Tibial nerve (tissue), 4 donors: ENCODE data around the gene LIMK1. TPM values are rescaled to one million over a fixed set of nuclear protein-coding genes. Genes with fewer than 3 reads are reported as not detected.
"Not testable (repeated sequence)": the region's sequence is repeated elsewhere in the genome, so short reads cannot be mapped to it uniquely, and the experiment has no call there.

Experiments
- DNase-seq, 2 donors: peaks; one replicate each; pipeline ENCODE4 v3.0.0-alpha.2; 2019; ENCODE audit warnings: low spot score in 2 of 2
- H3K27ac ChIP-seq, 4 donors: fragments of 200-600 bp; sonication (generic) in 3 of 4; one replicate each; pipeline ENCODE4 v1.5.1; 2017 to 2019; ENCODE audit warnings: mild to moderate bottlenecking in 1 of 4
- H3K27me3 ChIP-seq, 2 donors: fragments of 200-600 bp; sonication (generic) in 1 of 2; one replicate each; pipeline versions ENCODE4 v1.5.1 to v1.6.0; 2017 to 2019
- H3K36me3 ChIP-seq, 3 donors: fragments of 200-600 bp; sonication (generic); one replicate each; pipeline ENCODE4 v1.5.1; 2018 to 2019
- H3K4me1 ChIP-seq, 4 donors: fragments of 200-600 bp; sonication (generic) in 3 of 4; one replicate each; pipeline ENCODE4 v1.5.1; 2017 to 2019
- H3K4me3 ChIP-seq, 4 donors: fragments of 200-600 bp; sonication (generic) in 3 of 4; one replicate each; pipeline ENCODE4 v1.5.1; 2017 to 2019; ENCODE audit warnings: mild to moderate bottlenecking in 1 of 4, moderate library complexity in 1 of 4
- H3K9me3 ChIP-seq, 4 donors: fragments of 200-600 bp; sonication (generic) in 3 of 4; one replicate each; pipeline ENCODE4 v1.5.1; 2017 to 2019
- EP300 ChIP-seq, 2 donors: sonication (generic); formaldehyde crosslinking; IDR thresholded peaks; one replicate each; pipeline ENCODE4 v1.6.1; 2017; ENCODE audit warnings: antibody characterized with exemption in 2 of 2, mild to moderate bottlenecking in 1 of 2
- POLR2A ChIP-seq, 2 donors: fragments of 450-650 bp; IDR thresholded peaks; one replicate each; pipeline ENCODE4 v1.6.1; 2017; ENCODE audit warnings: antibody characterized with exemption in 2 of 2, mild to moderate bottlenecking in 2 of 2, moderate library complexity in 2 of 2
- WGBS, 2 donors: methylation state at CpG; one replicate each; pipeline ENCODE4 v1.1.5; 2018; 5-methylcytosine and 5-hydroxymethylcytosine counted together
- total RNA-seq, 4 donors: library from RNA; depleted of rRNA; stranded (reverse); fragments of >200 nt; gene quantifications; one replicate each; pipeline ENCODE4 v1.1.0, GENCODE V29; 2016
- TF ChIP-seq, protein P1 (sequence below), 5 experiments: fragments of 200-600 bp in 3 of 5; fragments of 450-650 bp in 2 of 5; sonication (generic) in 3 of 5; IDR thresholded peaks; one replicate each; pipeline ENCODE4 v1.5.1; 2016 to 2019; ENCODE audit warnings: antibody characterized with exemption in 5 of 5, mild to moderate bottlenecking in 3 of 5, moderate library complexity in 2 of 5

Gene LIMK1
- total RNA-seq, 4 donors from 2014 or later, result 14.4 to 30.3 (median 17.0) TPM

DNA sequence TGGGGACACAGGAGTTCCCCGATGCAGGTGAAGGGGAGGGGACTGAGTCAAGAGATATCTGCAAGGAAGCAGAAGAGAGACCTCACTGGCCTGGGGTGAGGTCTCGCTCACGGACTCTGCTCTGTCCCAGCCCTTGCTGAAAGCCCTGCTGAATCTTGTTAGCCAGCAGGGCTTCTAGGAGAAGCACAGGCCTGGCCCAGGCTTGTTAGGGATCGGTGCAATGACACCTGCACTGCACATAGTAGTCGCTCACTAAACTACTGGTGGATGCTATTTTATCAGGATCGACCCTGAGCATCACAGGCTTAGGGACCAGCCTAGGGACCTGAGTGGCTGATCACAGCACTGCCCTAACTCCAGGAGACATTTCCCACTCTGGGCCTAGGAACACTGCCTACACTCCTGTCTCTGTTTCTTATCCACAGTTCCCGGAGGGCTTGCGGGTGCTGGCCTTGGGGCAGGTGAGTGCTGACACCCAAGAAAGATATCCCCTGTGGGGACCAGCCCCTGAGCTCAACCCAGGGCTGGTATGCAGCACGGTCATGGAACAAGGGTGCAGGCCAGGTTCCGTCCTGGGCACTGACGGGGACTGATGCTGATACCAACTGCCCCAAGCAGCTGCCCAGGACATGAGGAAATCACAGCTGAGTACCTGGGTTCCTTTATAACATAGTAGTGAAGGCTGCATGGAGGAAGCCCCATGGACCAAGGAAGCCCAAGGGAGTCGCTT is 42.6 kb upstream of the LIMK1 start:
- H3K27ac ChIP-seq, result peak overlapping the region in 2 of 4 donors; percentile 54 to 91
- peaks cover 0 to 64% (median 22%) of the 10 kb centered on the region in 4 donors for H3K4me1 ChIP-seq
- no peaks in the 10 kb centered on the region for H3K27me3 ChIP-seq
- H3K36me3 ChIP-seq, result peaks cover 0 to 52% (median 0%) of the 10 kb centered on the region in 3 donors
- WGBS, 2 donors, result 91 to 92% methylated on average over 11 to 12 of the region's 12 CpGs
- no peaks in the 10 kb centered on the region for H3K9me3 ChIP-seq
- TF ChIP-seq EP300 (IDR thresholded peaks at IDR 0.05), result no peak
- no peak for TF ChIP-seq POLR2A (IDR thresholded peaks at IDR 0.05)
- TF ChIP-seq, protein P1, sequence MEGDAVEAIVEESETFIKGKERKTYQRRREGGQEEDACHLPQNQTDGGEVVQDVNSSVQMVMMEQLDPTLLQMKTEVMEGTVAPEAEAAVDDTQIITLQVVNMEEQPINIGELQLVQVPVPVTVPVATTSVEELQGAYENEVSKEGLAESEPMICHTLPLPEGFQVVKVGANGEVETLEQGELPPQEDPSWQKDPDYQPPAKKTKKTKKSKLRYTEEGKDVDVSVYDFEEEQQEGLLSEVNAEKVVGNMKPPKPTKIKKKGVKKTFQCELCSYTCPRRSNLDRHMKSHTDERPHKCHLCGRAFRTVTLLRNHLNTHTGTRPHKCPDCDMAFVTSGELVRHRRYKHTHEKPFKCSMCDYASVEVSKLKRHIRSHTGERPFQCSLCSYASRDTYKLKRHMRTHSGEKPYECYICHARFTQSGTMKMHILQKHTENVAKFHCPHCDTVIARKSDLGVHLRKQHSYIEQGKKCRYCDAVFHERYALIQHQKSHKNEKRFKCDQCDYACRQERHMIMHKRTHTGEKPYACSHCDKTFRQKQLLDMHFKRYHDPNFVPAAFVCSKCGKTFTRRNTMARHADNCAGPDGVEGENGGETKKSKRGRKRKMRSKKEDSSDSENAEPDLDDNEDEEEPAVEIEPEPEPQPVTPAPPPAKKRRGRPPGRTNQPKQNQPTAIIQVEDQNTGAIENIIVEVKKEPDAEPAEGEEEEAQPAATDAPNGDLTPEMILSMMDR (IDR thresholded peaks at IDR 0.05), result no peak
- H3K4me3 ChIP-seq, result no peak overlapping the region
- DNase-seq, result no peak

- H3K9me3 ChIP-seq, result no peaks in the 10 kb centered on the region
- H3K36me3 ChIP-seq, result peaks cover 0 to 52% (median 0%) of the 10 kb centered on the region in 3 donors
- 50 to 60% methylated on average over 20 to 22 of the region's 24 CpGs for WGBS, 2 donors
- peaks cover 0 to 50% (median 18%) of the 10 kb centered on the region in 4 donors for H3K4me1 ChIP-seq
- H3K27ac ChIP-seq, result peak overlapping the region; percentile 7 to 71 (median 42)
- DNase-seq, result no peak
- no peak overlapping the region for H3K4me3 ChIP-seq
- H3K27me3 ChIP-seq, result no peaks in the 10 kb centered on the region
- TF ChIP-seq, protein P1 (IDR thresholded peaks at IDR 0.05), result no peak
- TF ChIP-seq EP300 (IDR thresholded peaks at IDR 0.05) (no peak), POLR2A (IDR thresholded peaks at IDR 0.05) (no peak)
Measured at GRCh38 chr7:74042746-74043522, 40.7 kb upstream of the LIMK1 start.

GRCh38 chr7:74043523-74043951 is 40.1 kb upstream of the LIMK1 start:
- Histone ChIP-seq H3K4me3 (no peak overlapping the region), H3K27ac (peak overlapping the region; percentile 7 to 71 (median 42)), H3K4me1 (peaks cover 0 to 44% (median 13%) of the 10 kb centered on the region in 4 donors), H3K36me3 (peaks cover 0 to 52% (median 0%) of the 10 kb centered on the region in 3 donors), H3K9me3 (no peaks in the 10 kb centered on the region), H3K27me3 (no peaks in the 10 kb centered on the region)
- 45 to 53% methylated on average over 9 of the region's 9 CpGs for WGBS, 2 donors
- DNase-seq, result no peak
- no peak for TF ChIP-seq EP300 (IDR thresholded peaks at IDR 0.05)
- TF ChIP-seq POLR2A (IDR thresholded peaks at IDR 0.05), result no peak
- TF ChIP-seq, protein P1 (IDR thresholded peaks at IDR 0.05), result no peak

DNA sequence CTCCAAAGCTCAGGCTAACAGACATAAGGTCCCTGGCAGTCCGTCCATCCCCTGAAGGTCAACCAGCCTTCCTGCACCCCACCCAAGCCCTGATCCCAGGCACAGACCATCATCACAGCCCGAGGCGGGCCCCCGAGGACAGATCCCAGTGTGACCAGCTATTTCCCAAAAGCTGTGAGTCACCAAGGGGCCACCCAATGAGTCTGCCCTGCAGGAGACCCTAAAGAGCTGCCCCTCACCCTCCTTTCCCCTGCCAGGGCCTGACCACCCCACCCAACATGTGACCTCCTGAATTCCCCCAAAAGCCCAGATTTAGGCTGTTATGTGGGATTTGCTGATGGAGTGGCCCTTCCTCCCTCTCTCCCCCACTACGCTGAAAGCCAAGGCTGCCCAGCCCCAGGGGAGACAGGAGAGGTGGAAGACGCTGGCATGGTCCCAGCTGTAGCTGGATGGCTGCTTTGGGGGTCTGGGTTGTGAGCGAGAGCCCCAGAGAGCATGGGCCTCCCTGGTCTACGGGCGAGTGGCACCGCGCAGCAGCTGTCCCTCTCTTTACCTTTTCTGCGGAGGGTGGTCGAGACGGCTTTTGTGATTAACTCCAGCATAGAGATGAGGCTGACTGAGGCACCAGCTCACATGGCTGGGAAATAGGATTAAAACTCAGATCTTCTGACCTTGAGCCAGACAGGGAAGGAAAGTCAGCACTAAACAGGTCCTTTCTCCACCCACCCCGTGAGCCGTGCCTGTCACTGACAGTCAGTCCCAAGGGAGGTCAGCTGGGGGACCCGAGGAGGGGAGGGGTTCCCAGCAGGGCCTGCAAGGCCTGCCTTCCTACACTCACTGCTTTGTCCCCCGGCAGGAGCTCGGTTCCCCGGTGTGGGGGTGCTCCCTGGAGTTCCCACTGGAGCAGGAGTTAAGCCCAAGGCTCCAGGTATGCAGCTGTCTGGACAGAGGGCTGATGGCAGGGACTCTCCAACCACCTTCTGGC is 38.9 kb upstream of the LIMK1 start:
- no peaks in the 10 kb centered on the region for H3K27me3 ChIP-seq
- H3K4me3 ChIP-seq, result no peak overlapping the region
- peaks cover 0 to 33% (median 5%) of the 10 kb centered on the region in 4 donors for H3K4me1 ChIP-seq
- 69 to 77% methylated on average over 19 to 20 of the region's 20 CpGs for WGBS, 2 donors
- TF ChIP-seq POLR2A (IDR thresholded peaks at IDR 0.05) (no peak), EP300 (IDR thresholded peaks at IDR 0.05) (no peak)
- TF ChIP-seq, protein P1 (IDR thresholded peaks at IDR 0.05), result no peak
- DNase-seq, result no peak
- peaks cover 0 to 63% (median 0%) of the 10 kb centered on the region in 3 donors for H3K36me3 ChIP-seq
- H3K9me3 ChIP-seq, result no peaks in the 10 kb centered on the region
- peak overlapping the region in 2 of 4 donors; percentile 64 to 71 for H3K27ac ChIP-seq

DNA sequence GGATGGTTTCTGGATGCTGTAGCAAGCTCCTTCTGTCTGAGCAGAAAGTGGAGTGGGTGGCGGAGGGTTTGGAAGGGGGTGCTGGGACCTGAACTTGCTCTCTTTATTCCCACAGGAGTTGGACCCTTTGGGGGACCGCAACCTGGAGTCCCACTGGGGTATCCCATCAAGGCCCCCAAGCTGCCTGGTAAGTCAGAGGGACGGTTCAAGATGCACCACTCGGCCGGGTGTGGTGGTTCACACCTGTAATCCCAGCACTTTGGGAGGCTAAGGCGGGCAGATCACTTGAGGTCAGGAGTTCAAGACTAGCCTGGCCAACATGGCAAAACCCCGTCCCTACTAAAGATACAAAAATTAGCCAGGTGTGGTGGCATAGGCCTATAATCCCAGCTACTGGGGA is 37.0 kb upstream of the LIMK1 start:
- Histone ChIP-seq H3K36me3 (peaks cover 0 to 72% (median 0%) of the 10 kb centered on the region in 3 donors), H3K4me1 (peaks cover 0 to 31% (median 2%) of the 10 kb centered on the region in 4 donors)
- H3K27me3 ChIP-seq, H3K4me3 ChIP-seq, DNase-seq, H3K9me3 ChIP-seq, H3K27ac ChIP-seq: not testable (repeated sequence)
- 82 to 91% methylated on average over 7 of the region's 7 CpGs for WGBS, 2 donors
